ENCODE measurements around the gene SLC29A2.

SLC29A2 gene

GRCh38 chr11:66314186-66314501 lies 57.4 kb downstream of the SLC29A2 start:
- Histone ChIP-seq H2AFZ (ENCODE audit: low read length) (no peak overlapping the region), H3K9ac (ENCODE audit: low read length) (no peak overlapping the region), H3K36me3 (replicated peaks; ENCODE audit: insufficient read depth, low read length) (no peaks in the 10 kb centered on the region), H3K9me3 (replicated peaks; ENCODE audit: insufficient read depth, low read length) (no peaks in the 10 kb centered on the region), H3K27me3 (replicated peaks; ENCODE audit: insufficient read depth, low read length) (peaks cover 70% of the 10 kb centered on the region), H3K4me1 (ENCODE audit: low read length) (no peaks in the 10 kb centered on the region), H4K20me1 (ENCODE audit: insufficient read depth, low read length) (no peaks in the 10 kb centered on the region), H3K9me2 (replicated peaks; ENCODE audit: insufficient read depth, low read length) (no peaks in the 10 kb centered on the region), H3K4me2 (ENCODE audit: low read depth, low read length) (no peak overlapping the region), H3K79me2 (ENCODE audit: low read length) (no peaks in the 10 kb centered on the region), H3F3A (ENCODE audit: insufficient read depth, low read length) (no peaks in the 10 kb centered on the region), H3K4me3 (ENCODE audit: low read length) (no peak overlapping the region), H3K27ac (ENCODE audit: low read length) (no peak overlapping the region)
- DNase-seq = no peak
- no peak for TF ChIP-seq EZH2 (optimal IDR thresholded peaks at IDR 0.05; ENCODE audit: low read depth, low read length)

- no peak overlapping the region for H3K27ac ChIP-seq (ENCODE audit: low read length)
- H3K27me3 ChIP-seq (replicated peaks; ENCODE audit: insufficient read depth, low read length) = peaks cover 70% of the 10 kb centered on the region
- H3K9ac ChIP-seq (ENCODE audit: low read length) = no peak overlapping the region
- no peaks in the 10 kb centered on the region for H3K79me2 ChIP-seq (ENCODE audit: low read length)
- H3K4me2 ChIP-seq (ENCODE audit: low read depth, low read length) = peak overlapping the region; percentile 53; the same call in 1 of the 2 replicates
- no peak for DNase-seq
- H2AFZ ChIP-seq (ENCODE audit: low read length) = no peak overlapping the region
- no peaks in the 10 kb centered on the region for H4K20me1 ChIP-seq (ENCODE audit: insufficient read depth, low read length)
- no peaks in the 10 kb centered on the region for H3K36me3 ChIP-seq (replicated peaks; ENCODE audit: insufficient read depth, low read length)
- TF ChIP-seq EZH2 (optimal IDR thresholded peaks at IDR 0.05; ENCODE audit: low read depth, low read length) (no peak), CTCF (IDR thresholded peaks at IDR 0.05; ENCODE audit: low read length) (no peak), EZH2phosphoT487 (IDR thresholded peaks at IDR 0.05; ENCODE audit: low read length) (no peak)
- H3F3A ChIP-seq (ENCODE audit: insufficient read depth, low read length) = no peaks in the 10 kb centered on the region
- H3K9me2 ChIP-seq (replicated peaks; ENCODE audit: insufficient read depth, low read length) = no peaks in the 10 kb centered on the region
- H3K4me3 ChIP-seq (ENCODE audit: low read length) = no peak overlapping the region
- no peaks in the 10 kb centered on the region for H3K9me3 ChIP-seq (replicated peaks; ENCODE audit: insufficient read depth, low read length)
- no peaks in the 10 kb centered on the region for H3K4me1 ChIP-seq (ENCODE audit: low read length)
Observed at GRCh38 chr11:66313321-66314185, 58.0 kb downstream of the SLC29A2 start.

GRCh38 chr11:66312549-66313320 lies 58.8 kb downstream of the SLC29A2 start:
- DNase-seq = peak; percentile 93
- Histone ChIP-seq H3K4me1 (ENCODE audit: low read length) (no peaks in the 10 kb centered on the region), H3F3A (ENCODE audit: insufficient read depth, low read length) (no peaks in the 10 kb centered on the region), H3K4me2 (ENCODE audit: low read depth, low read length) (peak overlapping the region; percentile 61), H3K27me3 (replicated peaks; ENCODE audit: insufficient read depth, low read length) (peaks cover 72% of the 10 kb centered on the region), H3K9me3 (replicated peaks; ENCODE audit: insufficient read depth, low read length) (no peaks in the 10 kb centered on the region), H3K9me2 (replicated peaks; ENCODE audit: insufficient read depth, low read length) (no peaks in the 10 kb centered on the region), H3K27ac (ENCODE audit: low read length) (peak overlapping the region; percentile 25; the same call in 1 of the 2 replicates), H2AFZ (ENCODE audit: low read length) (peak overlapping the region; percentile 43; the same call in 1 of the 2 replicates), H3K9ac (ENCODE audit: low read length) (no peak overlapping the region), H4K20me1 (ENCODE audit: insufficient read depth, low read length) (no peaks in the 10 kb centered on the region), H3K4me3 (ENCODE audit: low read length) (peak overlapping the region; percentile 54), H3K79me2 (ENCODE audit: low read length) (no peaks in the 10 kb centered on the region), H3K36me3 (replicated peaks; ENCODE audit: insufficient read depth, low read length) (no peaks in the 10 kb centered on the region)
- TF ChIP-seq EZH2phosphoT487 (IDR thresholded peaks at IDR 0.05; ENCODE audit: low read length) (no peak), EZH2 (optimal IDR thresholded peaks at IDR 0.05; ENCODE audit: low read depth, low read length) (no peak), CTCF (IDR thresholded peaks at IDR 0.05; ENCODE audit: low read length) (no peak)
